GM21423 (cell line): ENCODE data around the gene DIAPH2.
A peak's percentile ranks its signal among the peaks of the same experiment; 100 is the strongest.
"Not testable (repeated sequence)": the region's sequence is repeated elsewhere in the genome, so short reads cannot be mapped to it uniquely, and the experiment has no call there.

Source experiments
- ATAC-seq: cut with Tn5 transposase; IDR thresholded peaks from one replicate; pipeline ENCODE4 v1.9.1; 2021; ENCODE audit warnings: mild to moderate bottlenecking, moderate library complexity; ENCODE audit not compliant: unreplicated experiment

The DIAPH2 gene

DNA sequence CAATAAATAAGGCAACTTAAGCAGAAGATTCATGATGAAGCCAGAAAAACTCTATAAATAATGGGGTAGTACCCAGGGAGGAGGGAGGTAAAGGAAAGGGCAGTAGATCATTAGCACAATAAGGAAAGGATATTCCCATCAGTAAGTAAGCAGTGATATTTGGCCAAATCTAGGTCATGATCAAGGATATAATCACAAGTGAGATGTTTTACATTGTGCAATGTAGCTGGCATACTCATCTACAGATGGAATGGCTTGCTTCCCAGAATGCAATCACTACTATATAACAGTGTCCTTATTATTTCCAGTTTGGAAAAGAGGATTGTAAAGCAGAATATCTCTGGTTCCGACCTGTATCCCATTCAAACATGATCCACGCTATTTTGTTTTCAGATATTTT, 682.5 kb downstream of the DIAPH2 start:
- ATAC-seq, result no peak

DNA sequence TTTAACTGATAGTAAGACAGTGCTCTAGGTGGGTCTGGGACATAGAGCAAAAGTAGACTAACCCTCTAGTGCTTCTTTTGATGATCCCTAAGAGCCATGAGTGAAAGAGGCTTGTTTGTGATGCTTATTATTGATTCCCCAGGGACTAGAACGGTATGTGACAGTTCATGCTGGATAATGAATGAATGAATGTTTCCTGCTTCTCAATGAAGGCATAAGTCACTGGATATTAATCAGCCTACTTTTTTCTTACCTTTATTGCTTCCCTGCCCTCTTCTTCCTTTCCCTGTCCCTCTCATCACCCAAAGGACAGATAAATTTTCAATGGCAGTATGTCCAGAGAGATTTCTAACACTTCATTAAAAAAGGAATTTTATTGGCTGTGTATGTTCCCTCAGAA, 685.3 kb downstream of the DIAPH2 start:
- ATAC-seq, result no peak

DNA sequence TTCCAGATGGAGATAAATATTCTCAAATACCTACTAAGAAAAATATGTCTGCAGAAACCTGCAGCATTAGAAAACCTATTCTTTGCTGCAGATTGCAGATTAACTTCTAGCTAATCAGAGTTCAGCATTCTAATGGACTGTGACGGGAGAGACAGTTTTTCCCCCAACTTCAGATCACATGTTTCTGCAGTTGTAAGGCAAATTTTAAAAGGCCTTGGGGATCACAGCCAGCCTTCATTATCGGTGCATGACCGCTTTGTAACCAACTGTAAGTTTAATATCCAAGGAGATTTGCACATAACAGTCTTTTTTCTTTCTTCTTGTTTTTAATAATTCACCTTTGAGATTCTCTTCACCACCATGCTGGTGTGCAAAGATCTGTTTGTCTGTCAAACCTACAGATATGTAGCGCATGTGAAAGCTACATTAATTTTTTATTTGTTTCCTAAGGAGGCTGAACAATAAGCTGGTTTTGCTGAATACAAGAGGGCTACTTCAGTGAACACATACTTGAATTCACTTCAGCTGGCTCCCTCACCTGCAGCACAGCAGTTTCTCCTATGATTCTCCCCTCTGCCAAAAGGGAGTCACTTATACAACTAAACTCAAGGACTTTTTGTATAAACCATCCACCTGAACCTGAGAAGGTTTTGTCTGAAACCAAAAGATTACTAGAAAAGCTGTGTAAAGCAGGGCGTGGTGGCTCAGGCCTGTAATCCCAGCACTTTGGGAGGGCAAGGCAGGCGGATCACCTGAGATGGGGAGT, 687.5 kb downstream of the DIAPH2 start:
- no peak for ATAC-seq

DNA sequence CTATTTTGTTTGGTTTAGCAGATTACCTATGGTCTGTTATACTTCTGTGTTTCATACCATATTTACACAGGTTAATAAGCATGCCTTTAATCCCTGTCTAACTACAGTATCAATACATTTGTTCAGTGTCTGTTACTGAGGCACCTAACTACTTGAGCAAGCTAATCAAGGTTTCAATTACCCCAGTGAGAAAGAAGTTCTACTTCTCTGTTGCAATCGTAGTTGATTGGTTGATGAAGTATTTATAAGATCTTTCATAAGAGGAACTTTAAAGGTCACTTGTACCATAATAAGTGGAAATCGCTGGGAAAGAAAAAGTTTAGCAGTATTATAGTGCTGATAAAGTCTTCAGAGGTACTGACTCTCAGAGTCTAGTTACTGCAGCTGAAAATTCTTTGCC, 689.6 kb downstream of the DIAPH2 start:
- ATAC-seq, result no peak

DNA sequence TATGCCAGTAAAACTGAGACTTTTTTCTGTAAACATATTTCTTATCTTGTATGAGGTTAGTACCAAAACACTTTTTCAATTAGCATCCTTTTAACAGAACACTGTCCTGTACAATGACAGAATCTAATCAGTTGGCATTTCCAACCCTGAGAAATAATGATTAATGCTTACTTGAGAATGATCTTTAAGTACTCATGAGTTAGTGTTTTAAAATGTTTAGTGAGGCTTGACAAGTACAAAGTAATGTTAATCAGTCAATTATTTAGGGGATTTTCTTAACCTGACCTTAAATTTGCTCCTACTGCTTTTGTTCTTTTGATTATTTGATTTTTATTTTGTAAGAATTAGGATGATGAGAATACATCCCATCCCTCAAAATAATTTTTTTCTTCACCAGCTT, 695.6 kb downstream of the DIAPH2 start:
- ATAC-seq, result no peak

DNA sequence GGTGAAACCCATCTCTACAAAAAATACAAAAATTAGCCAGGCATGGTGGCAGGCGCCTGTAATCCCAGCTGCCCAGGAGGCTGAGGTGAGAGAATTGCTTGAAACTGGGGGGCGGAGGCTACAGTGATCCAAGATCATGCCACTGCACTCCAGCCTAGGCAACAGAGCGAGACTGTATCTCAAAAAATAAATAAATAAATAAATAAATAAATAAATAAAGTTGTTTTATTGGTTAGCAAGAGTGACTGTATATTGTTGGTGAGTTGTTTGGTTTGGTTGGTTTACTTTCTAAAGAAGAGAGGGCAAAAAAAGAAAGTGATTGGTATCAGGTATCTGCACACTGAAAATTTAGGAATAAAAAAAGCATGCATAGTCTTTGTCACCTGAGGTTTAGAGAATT, 700.0 kb downstream of the DIAPH2 start:
- ATAC-seq, result no peak

DNA sequence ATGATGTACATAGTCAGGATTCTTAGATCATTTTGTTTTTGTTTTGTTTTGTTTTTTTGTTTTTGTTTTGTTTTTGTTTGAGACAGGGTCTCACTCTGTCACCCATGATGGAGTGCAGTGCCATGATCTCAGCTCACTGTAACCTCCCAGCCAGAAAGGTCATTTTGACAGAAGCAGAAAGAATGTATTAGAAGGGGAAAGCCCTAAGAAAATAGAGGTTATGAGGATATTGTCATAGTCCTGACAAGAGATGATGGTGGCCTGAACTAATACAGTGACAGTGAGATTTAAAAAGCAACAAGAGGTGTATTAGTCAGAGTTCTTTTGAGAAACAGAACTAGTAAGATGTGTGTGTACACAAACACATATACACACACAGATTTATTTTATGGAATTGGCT, 702.4 kb downstream of the DIAPH2 start:
- ATAC-seq, result no peak

DNA sequence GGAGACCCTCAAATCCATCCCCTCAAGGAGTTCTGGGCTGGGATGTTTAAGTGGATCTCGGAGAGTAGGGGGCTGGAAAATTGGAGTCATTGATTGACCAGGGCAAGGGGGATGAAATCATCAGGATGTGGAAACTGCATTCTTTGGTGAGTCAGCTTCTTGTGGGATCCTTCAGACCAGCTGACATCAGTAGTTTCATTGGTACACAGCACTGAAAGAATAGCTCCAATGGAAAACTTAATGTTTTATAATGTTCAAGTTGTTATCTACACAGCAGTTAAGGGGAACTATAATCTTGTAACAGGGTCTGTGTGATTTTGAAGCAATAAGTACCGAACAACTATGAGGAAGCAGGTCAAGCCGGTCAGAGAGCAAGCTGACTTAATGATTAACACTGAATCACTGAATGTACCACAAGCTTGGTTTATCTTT, 705.1 kb downstream of the DIAPH2 start:
- no peak for ATAC-seq

DNA sequence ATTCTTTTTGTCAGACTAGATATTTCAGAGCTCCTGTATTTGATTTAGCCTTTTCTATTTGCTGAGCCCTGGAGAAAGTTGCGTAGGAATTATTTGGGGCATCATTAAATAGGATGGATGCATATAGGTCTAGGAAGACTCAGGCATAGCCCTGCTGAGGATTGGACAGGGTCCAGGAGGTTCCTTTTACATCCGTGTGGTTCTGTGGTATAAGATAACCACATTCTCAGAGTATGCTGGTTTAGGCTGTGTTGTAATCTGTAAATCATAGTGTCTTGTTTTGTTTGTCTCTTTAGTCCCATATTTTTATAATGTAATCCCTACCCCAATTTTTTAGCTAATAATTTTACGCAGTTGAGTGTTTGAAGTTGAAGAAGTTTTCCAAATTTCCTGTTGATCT, 712.7 kb downstream of the DIAPH2 start:
- ATAC-seq, result no peak

DNA sequence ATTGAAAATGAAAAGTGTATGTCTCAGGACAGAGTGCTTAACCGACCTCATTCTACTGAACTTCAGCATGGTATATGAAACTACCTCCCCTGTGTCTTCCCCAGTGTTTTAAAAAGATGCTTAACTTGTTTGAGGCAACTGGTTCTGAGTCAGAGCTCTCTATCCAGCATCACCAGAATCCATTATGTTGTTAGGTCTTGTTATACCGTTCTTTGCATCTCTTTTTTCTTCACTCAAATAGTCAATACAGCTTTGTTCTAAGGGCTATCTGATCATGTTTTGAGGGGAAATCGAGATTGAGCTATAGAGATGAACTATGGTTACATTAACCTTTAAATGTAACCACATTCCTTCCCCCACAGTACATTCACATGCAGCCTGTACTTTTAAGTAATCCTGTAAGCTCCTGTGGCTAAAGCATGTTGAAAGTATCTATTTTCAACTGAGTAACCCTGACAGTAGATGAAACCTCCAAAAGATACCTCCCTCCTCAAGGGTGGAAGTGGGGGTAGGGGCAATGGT, 713.4 kb downstream of the DIAPH2 start:
- ATAC-seq, result peak; percentile 44

DNA sequence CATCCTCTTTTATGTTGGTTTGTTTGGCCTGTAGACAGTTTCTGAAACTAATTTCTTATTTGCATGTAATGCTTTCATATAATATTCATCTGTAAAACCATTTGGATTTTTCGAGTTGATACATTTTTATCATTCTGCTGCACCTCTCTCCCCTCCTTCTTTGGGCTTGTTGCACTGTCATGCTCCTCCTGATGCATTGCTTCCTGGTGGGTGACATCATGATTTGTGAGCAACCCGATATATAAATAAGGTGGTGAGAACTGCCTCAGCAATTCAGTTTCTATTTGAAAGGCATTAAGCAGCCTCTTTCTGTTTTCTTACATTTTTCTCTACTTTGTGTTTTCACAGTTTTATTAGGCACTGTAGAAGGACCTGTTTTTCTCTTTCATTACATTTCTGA, 714.8 kb downstream of the DIAPH2 start:
- ATAC-seq, result peak; percentile 31

DNA sequence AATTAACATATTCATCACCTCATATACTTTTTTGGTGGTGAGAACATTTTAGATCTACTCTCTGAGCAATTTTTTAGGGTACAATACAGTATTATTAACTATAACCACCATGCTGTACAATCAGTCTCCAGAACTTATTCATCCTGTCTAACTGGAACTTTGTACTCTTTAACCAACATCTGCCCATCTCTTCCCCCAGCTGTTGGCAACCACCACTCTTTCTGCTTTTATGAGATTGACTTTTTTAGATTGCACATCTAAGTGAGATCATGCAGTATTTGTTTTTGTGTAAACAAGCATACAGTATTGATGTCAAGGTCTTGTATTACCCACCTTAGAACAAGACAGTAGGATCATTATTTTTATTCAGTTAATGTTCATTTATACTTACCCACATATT, 715.9 kb downstream of the DIAPH2 start:
- ATAC-seq, result no peak

DNA sequence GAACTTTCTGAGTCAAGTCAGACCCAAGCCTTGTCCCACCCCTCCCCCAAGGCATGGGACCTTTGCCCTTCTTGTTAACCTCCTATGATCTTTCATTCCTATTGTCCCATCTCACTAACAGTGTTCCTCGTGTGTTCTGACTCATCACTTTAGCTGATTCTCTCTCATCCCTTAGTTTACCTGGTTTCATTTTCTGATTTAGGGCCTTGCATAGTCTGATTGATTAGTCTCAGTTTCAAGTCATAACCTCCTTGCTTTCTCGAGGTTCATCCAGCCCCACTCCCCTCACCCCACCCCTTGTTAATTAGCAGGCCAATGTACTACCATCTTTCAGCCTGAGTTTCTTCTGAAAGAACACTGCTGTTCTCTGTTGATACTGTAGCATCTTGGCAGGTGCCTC, 716.5 kb downstream of the DIAPH2 start:
- ATAC-seq, result peak; percentile 55

DNA sequence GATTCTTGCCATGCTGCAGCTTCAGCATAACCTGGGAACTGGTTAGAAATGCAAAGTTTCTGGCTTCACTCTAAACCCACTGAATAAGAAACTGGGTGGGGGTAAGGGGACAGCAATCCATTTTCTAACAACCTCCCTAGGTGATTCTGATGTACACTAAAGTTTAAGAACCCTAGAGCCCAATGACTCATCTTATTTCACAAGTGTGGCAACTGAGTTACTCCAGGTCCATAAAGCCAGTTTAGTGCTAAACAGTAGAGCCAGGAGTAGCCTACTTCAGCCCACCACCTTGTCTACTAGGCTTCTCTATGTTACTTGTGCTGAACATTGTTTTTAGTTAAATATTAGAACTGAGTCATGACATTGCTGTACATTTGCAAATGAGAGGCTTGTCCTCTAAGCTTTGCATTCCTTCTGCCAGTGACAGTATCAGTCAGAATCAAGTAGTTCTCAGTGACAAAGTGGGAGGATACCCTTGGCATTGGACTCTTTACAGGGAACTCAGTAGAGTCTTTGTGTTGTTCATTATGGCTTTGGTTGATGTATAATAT, 717.0 kb downstream of the DIAPH2 start:
- no peak for ATAC-seq

DNA sequence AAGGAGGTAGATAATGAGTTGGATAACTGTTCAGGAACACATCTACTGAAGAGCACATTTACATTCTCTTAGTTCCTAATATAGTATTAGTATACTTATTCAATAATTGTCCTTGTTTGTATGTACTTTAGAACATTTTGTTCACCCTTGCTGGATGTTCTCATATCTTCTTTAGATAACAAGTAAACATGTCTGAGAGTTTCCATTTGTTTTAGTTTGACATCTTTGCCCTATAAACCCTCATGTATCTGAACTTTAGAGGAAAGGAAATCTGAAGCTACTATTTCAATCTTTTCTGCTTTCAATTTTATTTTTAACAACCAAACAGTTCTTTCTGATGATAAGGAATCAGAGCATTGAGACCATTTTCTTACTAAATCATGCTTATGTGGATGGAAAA, 717.7 kb downstream of the DIAPH2 start:
- ATAC-seq, result no peak

DNA sequence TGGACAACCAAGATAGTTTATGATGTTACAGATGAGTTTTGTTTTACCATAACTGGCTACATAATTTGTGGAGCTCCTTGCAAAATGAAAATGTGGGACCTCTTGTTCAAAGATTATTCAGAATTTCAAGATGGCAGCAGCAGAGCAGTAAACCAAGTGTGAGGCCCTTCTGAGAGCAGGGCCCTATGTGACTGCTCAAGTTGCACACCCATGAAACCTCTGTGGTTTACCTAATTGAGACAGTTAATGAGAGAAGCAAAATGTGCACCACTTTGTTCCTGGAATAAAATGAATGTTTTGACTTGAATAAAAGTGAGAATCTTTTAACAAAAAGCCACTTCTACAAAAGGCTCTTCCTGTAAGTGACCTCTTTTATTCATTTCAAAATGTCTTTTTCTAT, 718.3 kb downstream of the DIAPH2 start:
- ATAC-seq, result no peak

DNA sequence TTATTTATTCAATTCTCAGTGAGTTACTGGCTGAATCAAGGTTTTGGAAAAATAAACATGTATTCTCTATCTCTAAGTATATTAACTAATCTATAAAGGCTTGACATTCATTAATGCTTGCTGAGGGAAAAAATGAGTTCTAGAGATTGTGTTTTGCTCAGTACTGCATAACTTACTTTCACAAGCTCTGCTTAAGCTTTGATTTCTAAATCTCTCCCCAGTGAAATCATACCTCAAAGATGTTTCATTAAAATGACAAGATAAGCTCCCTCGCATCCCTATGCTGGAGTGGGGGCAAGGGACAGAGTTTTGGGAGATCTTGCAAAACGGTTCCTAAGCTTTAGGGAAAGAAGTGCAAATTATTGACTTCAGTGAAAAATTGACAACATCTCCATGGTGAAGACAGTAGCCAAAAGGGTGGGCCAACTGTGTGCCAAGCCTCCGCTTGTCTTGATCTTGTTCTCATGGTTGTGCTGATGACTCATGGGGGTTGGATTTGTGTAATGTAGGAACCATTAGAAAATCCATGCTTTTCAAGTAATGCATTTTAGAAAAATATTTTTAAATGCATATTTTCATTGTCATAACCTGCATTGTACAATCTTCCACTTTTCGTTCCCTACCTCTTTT, 720.5 kb downstream of the DIAPH2 start:
- no peak for ATAC-seq

DNA sequence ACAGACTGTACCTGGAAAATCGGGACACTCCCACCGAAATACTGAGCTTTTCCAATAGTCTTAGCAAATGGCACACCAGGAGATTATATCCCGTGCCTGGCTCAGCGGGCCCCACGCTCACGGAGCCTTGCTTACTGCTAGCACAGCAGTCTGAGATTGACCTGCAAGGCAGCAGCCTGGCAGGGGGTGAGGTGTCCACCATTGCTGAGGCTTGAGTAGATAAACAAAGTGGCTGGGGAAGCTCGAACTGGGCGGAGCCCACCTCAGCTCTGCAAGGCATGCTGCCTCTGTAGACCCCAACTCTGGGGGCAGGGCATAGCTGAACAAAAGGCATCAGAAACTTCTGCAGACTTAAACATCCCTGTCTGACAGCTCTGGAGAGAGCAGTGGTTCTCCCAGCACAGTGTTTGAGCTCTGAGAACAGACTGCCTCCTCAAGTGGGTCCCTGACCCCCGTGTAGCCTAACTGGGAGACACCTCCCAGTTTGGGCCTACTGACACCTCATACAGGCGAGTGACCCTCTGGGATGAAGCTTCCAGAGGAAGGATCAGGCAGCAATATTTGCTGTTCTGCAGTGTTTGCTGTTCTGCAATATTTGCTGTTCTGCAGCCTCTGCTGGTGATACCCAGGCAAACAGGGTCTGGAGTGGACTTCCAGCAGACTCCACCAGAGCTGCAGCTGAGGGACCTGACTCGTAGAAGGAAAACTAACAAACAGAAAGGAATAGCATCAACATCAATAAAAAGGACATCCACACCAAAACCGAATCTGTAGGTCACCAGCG, 725.2 kb downstream of the DIAPH2 start:
- not testable (repeated sequence) for ATAC-seq

DNA sequence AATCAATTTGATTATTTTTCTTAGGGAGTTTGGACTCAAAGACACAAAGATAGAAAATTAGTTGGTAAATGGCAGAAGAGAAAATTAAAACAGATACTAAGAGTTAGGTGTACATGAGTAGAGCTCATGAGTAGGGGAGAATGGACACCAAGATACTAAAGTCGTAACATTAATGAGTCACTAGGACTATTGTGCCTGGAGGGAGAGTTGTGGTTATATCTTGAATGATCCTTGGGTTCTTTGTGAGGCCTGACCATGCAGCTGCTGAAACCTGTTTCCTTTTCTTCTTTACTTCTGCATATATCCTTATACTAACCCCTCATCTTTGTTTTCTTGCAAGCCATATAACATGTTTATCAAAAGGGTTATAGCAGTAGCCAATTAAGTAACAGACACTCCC, 731.8 kb downstream of the DIAPH2 start:
- no peak for ATAC-seq

DNA sequence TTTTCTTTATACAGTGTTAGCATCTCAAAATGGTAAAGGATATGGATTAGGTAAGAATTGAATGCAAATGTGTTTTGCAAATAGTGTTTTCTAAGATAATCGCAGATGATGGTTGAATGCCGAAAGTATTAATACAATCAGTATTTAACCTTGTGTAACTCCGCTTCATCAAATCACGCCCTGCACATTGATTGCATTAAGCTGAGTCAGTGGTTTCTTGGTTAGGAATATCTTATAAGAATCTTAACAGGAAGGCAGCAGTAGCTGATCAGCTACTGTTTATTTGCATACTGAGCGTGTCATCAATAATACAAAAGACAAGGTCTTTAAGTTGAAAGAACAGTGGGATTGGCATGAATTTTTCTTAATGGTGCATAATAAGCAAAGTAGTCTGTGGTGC, 744.5 kb downstream of the DIAPH2 start:
- no peak for ATAC-seq

DNA sequence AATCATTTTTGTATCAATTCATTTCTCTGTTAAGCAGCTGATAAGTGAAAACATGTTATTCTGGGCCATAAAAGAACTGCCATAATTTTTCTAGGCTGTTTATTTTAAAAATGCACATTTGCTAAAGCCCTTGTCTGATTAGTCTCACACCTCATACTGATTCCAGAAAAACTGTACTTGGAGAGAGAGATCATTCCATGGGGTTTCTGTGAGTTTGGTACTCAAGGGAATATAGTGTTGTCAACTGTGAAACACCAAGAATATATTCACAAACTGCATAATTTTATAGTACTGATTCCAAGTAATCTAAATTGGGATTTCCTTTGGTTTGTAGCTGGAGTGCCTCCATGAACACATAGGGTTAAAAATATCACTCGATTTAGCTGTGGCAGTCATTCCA, 746.6 kb downstream of the DIAPH2 start:
- ATAC-seq, result no peak
